GM12874 (cell line): ENCODE measurements around the gene PPP1R15B.

Source experiments
- TF ChIP-seq, protein P1 (sequence below): IDR thresholded peaks from 2 replicates; pipeline ENCODE4 v1.5.1; 2011; ENCODE audit warnings: low read depth, mild to moderate bottlenecking, control low read depth, low read length, moderate library complexity; ENCODE audit not compliant: insufficient read depth

The PPP1R15B gene

DNA sequence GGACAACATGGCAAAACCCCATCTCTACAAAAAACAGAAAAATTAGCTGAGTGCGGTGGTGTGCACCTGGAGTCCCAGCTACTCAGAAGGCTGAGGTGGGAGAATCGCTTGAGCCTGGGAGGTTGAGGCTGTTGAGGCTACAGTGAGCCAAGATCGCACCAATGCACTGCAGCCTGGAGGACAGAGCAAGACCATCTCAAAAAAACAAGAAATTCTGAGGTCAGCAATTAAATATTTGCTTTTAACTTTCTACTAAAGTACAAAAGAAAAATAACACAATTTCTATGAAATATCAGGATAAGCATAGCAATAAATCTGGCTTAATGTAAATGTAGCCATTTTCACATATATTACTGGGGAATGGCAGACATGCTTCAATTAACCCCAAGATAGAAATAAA lies 9.9 kb downstream of the PPP1R15B start:
- TF ChIP-seq, protein P1, sequence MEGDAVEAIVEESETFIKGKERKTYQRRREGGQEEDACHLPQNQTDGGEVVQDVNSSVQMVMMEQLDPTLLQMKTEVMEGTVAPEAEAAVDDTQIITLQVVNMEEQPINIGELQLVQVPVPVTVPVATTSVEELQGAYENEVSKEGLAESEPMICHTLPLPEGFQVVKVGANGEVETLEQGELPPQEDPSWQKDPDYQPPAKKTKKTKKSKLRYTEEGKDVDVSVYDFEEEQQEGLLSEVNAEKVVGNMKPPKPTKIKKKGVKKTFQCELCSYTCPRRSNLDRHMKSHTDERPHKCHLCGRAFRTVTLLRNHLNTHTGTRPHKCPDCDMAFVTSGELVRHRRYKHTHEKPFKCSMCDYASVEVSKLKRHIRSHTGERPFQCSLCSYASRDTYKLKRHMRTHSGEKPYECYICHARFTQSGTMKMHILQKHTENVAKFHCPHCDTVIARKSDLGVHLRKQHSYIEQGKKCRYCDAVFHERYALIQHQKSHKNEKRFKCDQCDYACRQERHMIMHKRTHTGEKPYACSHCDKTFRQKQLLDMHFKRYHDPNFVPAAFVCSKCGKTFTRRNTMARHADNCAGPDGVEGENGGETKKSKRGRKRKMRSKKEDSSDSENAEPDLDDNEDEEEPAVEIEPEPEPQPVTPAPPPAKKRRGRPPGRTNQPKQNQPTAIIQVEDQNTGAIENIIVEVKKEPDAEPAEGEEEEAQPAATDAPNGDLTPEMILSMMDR: no peak

DNA sequence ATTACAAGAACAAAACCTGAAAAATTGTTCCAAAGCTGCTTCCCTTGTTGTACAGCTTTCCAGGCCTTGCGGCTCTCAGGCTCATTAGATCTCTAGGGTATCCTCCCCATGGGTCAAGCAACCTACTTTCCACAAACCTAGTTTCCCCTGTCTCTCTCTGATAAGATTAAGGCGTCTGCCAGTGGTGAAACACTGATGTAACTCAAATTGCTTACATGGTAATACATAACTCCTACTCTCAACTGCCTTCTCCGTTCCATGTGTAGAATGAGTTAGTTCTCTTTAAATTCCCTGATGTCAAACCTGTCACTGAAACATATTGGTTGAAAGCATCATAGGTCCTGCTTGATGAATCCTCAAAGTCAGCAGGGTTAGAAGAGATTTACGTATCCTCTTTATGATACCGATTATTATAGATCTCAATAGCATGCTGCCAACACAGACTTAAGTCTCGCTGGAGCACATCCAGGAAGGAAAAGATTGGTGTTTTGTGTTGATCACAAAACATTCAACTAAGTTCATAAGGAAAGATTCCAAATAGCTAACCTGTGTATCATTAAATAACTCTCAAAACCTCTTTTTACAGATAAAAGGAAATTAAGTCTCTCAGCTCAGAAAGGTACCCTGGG lies 10.6 kb downstream of the PPP1R15B start:
- TF ChIP-seq, protein P1: no peak

DNA sequence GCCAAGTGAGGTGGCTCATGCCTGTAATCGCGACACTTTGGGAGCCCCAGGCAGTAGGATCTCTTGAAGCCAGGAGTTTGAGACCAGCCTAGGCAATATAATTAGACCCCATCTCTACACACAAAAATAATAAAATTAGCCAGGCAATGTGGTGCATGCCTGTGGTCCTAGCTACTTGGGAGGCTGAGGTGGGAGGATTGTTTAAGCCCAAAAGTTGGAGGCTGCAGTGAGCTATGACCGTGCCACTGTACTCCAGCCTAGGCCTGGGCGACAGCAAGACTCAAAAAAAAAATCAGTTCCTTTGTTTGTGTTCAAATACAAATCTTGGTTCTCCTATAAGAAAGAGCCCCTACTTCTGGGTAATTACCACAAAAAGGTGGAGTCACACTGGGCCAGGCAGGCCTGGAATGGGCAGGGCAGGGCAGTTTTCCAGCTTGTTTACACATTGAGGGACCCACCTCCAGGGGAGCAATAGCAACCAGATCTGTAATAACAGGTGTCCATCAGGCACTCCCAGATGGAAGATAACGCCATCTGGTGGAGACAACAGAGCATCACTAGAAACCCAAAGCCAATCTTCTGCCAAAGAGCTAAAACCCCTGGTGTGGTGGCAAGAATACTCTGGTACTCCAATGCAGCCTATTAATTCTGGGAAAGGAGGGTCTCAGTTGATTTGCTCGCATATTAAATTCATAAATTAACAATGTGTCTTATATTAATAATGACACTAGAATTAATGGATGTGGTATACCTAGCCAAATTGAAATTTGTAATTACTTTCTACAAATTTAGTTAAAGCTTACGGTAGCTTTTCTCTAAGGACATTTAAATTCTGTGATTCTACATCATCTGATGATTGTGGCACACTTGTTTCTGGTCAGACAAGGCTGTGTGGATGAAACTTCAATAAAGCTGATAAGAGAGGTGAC lies 13.2 kb downstream of the PPP1R15B start:
- TF ChIP-seq, protein P1: peak; percentile 88

DNA sequence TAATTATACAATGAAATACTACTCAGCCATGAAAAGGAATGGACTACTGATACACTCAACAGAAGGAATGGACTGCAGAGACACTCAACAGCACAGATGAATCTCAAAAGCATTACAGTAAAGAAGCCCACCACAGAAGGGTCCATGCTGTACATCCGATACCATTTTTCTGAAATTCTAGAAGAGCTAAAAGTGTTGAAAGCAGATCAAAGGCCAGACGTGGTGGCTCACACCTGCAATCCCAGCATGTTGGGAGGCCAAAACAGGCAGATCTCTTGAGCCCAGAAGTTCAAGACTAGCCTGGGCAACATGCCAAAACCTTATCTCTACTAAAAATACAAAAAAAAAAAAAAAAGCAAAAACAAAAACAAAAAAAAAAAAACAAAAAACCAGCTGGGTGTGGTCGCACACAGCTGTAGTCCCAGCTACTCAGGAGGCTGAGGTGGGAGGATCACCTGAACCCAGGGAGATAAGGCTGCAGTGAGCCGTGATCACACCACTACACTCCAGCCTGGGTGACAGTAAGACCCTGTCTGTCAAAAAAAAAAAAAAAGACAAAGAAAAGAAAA lies 15.5 kb downstream of the PPP1R15B start:
- TF ChIP-seq, protein P1: no peak

DNA sequence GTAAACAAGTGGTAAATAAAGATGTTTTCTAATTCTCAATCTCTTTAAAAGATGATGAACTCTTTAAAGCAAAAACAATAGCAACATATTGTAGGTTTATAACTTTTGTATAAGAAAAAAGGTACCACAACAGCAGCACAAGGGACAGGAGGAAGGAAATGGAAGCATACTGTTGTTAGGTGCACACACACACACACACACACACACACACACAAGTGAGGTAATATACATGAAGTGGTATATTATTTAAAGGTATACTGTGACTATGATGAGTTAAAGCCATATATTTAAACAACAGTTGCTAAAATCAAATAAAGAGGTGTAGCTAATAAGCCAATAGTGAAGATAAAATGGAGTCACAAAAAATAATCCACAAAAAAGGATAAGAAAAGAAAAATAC lies 20.0 kb downstream of the PPP1R15B start:
- TF ChIP-seq, protein P1: no peak

DNA sequence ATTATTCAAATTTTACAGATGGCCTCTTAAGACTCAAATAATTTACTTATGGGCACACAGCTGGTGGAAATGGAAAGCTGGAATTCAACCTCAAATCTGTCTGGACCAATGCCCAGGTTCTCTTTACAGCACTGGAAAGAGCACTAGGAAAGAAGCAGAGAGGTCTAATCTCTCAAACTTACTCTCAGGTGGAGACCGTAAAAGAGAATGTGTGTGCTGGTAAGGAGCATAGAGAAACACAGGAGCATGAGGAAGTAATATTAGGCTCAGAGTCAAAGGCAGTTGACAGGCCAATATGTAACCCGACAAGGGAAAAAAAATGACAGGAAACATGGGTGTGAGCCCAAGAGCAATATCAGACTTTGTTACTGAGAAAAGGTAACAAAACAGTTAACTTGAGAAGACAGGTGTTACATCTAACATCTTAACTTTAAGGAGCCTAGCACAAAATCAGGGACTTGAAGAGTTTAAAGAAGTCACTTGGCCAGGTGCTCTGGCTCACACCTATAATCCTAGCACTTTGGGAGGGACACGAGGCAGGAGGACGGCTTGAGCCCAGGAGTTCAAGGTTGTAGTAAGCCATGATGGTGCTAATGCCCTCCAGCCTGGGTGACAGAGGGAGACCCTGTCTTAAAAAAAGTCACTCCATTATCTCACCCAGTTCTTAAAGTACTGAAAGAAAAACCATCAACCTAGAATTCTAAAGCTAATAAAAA lies 20.7 kb downstream of the PPP1R15B start:
- TF ChIP-seq, protein P1: no peak

DNA sequence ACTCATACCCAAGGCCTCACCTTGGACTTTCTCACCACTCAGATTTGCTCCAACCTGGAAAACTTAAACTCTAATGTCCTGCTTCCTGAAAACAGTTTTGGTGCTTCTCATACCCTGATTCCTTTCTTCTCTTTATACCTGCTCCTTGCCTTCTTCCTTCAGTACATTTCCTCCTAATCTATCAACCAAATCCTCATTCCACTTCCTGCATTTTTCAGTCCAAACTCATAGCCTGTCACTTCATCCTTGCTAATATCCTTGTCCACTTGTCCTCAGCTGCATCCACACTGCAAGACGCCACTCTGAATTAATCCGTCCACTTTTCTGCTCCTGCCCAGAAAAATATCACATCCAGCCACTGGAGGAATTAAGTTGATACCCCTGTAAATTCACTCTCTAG lies 25.9 kb downstream of the PPP1R15B start:
- TF ChIP-seq, protein P1: no peak
